HG03432 (cell line): ENCODE results near the gene SBNO2.
"Not testable (repeated sequence)": the region's sequence is repeated elsewhere in the genome, so short reads cannot be mapped to it uniquely, and the experiment has no call there.

Experiments used
- ATAC-seq: cut with Tn5 transposase; IDR thresholded peaks from one replicate; pipeline ENCODE4 v1.9.1; 2021; ENCODE audit warnings: mild to moderate bottlenecking, moderate library complexity; ENCODE audit not compliant: unreplicated experiment

Gene SBNO2

DNA sequence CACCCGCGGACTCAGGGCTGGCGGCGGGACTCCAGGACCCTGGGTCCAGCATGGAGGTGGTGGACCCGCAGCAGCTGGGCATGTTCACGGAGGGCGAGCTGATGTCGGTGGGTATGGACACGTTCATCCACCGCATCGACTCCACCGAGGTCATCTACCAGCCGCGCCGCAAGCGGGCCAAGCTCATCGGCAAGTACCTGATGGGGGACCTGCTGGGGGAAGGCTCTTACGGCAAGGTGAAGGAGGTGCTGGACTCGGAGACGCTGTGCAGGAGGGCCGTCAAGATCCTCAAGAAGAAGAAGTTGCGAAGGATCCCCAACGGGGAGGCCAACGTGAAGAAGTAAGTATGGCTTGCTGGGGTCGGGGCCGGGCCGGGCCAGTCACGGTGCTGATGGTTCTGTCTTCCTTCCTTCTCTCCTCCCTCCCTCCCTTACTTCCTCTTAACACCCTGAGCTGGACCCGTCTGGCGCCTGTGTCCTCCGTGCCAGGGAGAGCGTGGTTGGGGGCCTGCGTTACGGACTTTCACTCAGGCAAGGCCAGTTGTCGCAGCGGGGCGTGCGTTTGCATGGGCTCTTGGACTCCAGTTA, 32.9 kb upstream of the SBNO2 start:
- no peak for ATAC-seq

- ATAC-seq, result peak; percentile 10
Measured at GRCh38 chr19:1206150-1206863, 32.2 kb upstream of the SBNO2 start.

DNA sequence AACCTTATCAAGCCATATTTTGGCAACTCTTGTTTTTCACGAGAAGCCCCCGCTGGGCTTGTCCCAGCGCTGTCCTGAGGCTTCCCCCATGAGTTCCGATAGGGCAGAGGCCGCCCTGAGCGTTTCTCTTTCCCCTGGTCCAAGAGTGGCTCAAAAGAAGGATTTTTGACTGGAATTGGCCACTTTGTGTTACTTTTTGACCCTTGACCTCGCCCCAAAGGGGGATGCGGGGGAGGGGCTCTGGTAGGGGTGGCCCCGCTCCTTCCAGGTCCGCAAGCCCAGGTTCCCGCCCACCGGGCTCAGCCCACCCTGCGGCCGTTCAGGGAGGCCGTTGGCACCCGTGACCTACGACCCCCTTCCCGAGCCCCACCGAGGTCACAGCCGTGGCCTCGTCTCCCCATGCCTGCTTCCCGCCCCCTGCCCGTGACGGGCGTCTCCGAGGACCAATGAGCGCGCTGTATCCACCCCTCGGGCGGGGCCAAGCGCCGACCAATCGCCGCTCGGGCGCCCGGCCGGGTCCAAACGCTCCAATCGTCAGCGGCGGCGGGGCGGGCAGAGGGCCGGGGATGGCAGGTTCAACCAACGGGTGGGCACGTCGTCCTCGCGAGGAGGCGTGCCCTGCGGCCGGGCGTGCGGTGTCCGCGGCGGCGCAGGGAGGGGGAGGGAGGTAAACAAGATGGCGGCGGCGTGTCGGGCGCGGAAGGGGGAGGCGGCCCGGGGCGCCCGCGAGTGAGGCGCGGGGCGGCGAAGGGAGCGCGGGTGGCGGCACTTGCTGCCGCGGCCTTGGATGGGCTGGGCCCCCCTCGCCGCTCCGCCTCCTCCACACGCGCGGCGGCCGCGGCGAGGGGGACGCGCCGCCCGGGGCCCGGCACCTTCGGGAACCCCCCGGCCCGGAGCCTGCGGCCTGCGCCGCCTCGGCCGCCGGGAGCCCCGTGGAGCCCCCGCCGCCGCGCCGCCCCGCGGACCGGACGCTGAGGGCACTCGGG, 31.3 kb upstream of the SBNO2 start, which contains the start of gene STK11:
Gene STK11, plus strand, starts transcription at position 665 of the 986 bp plus-strand sequence. CDS start 1,136 bp downstream, outside the sequence.
- peak; percentile 86 for ATAC-seq

DNA sequence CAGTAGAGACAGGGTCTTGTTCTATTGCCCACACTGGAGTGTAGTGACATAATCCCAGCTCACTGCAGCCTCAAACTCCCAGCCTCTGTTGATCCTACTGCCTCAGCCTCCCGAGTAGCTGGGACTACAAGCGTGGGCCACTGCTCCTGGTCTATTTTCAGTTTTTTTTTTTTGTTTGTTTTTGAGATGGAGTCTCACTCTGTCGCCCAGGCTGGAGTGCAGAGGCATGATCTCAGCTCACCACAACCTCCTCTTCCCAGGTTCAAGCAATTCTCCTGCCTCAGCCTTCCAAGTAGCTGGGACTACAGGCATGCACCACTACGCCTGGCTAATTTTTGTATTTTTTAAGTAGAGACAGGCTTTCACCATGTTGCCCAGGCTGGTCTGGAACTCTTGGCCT, 26.5 kb upstream of the SBNO2 start:
- not testable (repeated sequence) for ATAC-seq

DNA sequence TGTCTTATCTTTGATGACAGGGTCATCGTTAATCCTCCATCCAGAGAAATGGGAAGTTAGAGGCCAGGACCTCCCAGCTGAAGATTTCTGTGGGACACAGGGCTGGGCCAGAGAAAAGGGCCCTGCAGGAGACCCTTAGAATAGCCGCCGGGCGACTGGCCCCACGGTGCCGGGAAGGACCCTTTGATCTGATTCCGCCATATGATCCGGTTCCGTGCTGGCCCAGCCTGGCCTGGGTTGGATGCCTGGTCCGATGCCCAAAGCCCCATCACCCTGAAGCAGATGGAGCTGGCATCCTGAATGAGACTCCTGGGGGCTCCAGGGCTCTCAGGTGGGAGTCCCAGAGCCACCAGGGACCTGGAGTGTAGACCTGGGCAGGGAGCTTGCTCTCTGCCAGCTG, 25.5 kb upstream of the SBNO2 start:
- ATAC-seq, result no peak

DNA sequence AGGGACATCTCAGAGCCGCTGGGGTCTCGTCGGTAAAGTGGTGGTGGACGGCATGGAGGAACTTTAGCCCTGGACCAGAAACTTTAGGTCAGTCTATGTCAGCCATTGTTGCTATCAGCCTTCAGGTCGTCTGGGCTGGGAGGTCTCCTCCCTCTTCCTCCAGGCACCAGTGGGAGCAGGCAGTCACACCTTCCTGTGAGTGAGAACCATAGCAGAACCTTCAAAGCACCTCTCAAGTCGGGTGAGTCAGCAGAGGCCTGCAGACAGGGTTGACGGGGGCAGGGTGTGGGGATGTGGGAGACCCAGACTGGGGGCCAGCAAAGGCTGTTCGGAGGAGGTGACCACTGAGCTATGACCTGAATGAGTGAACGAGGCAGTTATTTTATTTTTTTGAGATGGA, 15.4 kb upstream of the SBNO2 start:
- ATAC-seq, result no peak

DNA sequence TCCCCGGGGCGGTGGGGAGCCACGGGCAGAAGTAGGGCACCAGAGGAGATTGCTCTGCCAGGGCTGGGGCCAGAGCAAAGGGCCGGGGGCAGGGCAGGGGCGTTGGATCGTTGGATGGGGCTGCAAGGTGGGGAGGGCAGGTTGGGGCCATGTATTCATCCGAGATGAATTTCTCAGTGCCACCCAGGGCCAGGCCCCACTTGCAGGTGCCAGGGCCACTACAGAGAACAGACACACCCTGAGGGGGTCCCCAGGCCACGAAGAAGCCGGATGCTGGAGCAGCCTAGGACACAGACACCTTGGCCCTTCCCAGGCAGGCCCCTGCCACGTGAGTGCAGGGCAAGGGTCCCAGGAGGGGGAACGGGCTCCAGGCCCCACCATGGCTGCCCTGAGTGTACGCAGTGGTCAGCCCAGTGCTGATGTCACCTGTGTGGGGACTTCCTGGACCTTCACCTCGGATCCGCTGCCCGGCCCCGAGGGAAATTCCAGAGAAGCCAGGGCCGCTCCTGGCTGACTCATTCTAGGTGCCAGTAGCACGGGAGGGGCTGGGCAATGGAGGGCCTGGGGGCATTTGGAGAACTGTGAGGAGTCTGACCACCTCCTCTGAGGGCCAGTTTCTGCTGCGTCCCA, 9.6 kb upstream of the SBNO2 start:
- peak; percentile 51 for ATAC-seq

GRCh38 chr19:1182727-1183126, 8.7 kb upstream of the SBNO2 start:
- ATAC-seq, result no peak

DNA sequence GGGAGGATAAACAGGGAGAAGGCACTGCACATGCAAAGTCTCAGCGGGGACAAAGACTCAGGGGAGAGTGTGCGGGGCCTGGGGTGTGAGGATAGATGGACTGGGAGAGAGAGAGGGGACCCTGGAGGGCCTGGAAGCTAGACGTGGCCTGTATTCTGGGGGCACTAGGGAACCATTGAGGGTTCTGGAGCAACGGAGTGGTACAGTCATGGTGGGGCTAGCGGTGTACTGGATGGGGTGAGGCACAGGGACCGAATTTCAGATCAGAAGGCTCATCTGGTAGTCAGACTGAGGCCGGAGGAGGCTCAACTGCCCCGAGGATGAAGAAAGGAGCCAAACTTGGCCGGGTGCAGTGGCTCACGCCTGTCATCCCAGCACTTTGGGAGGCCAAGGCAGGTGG, 8.0 kb upstream of the SBNO2 start:
- no peak for ATAC-seq

DNA sequence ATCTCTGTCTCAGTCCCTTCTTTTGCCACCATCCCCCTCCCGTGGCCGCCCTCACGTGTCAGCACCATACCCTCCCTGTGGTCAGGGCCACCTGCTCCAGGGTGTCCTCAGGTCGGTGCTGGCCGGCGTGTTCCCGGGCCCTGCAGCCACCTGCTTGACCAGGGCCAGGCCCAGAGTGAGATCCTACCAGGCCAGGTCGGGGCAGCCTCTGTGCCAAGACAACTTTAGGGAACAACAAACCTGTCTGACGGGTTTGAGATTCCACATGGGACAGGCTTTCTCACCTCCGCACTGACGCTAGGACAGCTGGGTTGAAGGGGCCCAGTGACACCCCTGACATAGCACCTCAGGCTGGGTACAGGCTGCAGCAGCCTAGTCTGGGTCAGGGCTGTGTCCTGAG, 7.5 kb upstream of the SBNO2 start:
- ATAC-seq, result no peak

DNA sequence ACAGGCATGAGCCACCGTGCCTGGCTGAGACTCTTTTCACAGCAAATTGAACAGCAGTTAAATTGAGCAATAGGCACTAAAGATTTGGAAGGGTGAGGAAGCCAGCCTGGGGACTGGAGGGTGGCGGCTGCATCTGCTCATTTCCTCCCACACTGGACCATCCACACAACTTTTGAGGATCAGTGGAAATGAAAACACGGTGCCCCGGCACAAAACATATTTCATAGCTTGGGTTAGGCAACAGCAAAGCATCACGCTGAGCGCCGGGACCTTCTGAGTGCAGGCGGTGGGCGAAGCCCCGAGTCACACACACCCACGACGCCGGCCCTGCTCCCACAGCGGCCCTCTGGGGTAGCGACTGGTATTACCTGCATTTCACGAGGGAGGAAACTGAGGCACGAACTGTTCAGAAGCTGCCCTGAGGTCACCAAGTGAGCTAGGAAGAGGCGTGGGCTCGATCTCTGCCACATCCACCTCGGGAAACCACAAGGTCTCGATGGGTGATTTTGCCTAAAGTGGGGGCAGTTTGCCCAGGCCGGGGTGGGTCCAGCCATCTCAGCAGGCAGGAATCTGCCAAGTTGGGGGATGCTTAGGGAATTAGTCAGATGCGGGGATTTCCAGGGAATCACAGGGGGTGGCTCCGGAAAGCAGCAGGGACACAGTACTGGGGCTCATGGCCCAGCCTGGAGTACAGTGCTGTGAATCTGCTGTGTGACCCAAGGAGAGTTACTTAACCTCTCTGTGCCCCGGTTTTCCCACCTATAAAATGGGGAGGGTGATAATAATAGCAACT, 3.5 kb upstream of the SBNO2 start:
- ATAC-seq, result no peak

DNA sequence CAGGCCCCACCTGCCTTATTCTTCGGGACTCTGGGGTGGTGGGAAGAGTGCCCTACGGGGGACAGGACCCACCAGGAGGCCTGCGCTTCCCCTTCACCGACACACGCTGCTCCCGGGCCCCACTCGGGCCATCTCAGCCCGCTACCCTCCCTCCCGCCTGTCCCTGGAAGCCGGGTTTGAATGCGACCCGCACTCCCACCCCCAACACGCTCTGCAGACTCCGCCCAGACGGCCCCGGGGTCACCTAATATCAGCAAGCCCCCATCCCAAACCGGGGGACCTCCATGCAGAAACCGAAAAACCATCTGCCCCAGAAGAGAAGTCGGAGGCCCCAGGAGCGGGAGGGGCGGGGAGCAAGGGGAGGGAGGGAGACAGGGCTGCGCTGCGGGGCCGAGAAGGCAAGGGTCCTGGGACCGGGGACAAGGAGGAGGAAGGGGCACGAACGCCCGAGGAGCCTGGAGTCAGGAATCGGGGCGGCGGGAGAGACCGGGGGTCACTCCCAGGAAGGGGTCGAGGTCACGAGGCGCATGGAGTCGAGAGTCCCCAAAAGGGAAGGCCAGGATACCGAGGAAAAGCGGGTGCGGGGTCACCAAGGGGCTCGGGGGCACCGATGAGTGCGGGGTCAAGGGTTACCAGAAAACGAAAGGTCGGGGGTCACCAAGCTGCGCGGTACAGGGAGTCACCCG, 766 bp downstream of the SBNO2 start:
- no peak for ATAC-seq

DNA sequence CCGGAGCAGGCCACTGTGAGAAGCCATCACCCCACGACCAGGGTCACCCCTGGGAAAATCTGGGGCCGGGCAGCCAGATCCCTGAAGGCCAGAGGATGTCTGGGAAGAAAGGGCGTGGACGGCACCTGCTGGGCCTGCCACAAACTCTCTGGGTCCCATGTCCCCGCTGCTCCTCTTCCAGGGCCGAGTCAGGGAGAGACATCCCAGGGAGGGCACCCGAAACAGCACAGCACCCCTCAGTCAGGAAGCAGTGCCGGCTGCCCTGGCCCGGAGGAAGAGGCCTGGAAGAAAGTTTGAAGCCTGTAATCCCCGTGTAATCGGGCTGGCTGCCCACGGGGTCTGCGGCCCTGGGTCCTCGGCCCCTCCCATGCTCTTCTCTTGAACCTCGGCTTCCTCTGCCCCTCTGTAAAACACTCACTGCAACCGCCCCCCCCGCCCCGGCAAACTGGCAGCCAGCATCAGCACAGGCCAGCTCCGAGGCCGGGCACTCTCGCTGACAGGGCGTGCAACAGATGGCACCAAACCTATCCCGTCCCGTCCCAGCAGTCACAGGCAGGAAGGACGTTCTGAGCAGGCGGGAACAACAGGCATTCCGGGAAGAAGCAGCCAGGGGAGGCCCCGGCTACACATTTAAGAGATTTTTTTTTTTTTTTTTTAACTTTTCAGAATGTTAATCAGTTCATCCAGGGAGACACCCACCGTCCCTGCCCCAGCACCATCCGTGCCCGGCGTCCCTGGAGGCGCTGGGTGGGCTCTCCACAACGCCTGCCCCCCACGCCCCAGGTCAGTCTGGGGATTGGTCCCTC, 1.5 kb downstream of the SBNO2 start:
- no peak for ATAC-seq

DNA sequence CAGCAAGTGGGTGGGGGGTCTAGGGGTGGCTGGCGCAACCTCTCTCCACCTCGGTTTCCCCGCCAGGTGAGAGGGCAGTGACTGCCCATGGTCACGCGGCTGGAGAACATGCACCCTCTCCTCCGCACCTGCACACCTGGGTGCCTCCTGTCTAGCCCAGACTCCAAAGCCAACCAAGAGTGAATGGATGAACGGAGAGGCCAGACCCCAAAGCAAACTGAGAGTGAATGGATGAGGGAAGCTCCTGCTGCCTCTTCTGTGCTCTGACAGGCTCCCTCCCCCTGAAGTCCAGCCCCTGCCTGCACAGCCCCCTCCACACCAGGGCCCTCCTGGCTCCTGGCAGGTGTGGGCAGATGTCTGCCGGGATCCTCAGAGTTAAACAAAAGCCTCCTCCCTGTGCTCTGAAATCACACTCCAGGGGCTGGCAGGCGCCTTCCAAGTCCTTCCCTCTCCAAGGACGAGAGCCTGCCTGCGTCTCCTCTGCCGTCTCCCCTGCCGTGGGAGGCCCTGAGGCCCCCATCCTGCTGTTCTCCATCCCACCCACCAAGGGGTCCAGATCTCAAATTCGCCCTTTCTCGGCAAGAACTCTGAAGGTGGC, 2.2 kb downstream of the SBNO2 start:
- ATAC-seq, result no peak

- no peak for ATAC-seq
Measured at GRCh38 chr19:1170938-1171754, 2.9 kb downstream of the SBNO2 start.

GRCh38 chr19:1169921-1170885, 3.9 kb downstream of the SBNO2 start:
- no peak for ATAC-seq

- no peak for ATAC-seq
Measured at GRCh38 chr19:1169411-1169791, 4.7 kb downstream of the SBNO2 start.
